HG02943 (cell line): ENCODE data around the gene LAMC2.

Experiments
- ATAC-seq: cut with Tn5 transposase; IDR thresholded peaks from one replicate; pipeline ENCODE4 v1.9.1; 2021; ENCODE audit warnings: mild to moderate bottlenecking, low read depth, moderate library complexity; ENCODE audit not compliant: unreplicated experiment

The LAMC2 gene

DNA sequence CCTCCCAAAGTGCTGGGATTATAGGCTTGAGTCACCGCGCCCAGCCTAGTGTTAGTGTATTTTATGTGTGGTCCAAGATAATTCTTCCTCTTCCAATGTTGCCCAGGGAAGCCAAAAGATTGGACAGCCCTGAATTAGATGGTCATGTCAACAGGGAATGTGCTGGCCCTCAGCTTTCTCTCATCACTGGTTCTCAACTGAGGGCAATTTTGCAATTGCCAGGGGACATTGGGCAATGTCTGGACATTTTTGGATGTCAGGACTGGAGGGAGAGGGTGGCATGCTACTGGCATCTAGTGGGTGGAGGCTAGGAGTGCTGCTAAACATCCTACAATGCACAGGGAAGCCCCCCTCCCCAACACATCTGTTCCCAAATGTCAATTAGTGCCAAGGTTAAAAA, 95.0 kb downstream of the LAMC2 start:
- no peak for ATAC-seq

GRCh38 chr1:183281553-183282091, 95.6 kb downstream of the LAMC2 start:
- no peak for ATAC-seq

- ATAC-seq = no peak
These were observed 96.2 kb downstream of the LAMC2 start for GRCh38 chr1:183282101-183282855.

GRCh38 chr1:183283286-183283685, 97.2 kb downstream of the LAMC2 start:
- ATAC-seq = no peak

GRCh38 chr1:183284086-183284485, 98.0 kb downstream of the LAMC2 start:
- no peak for ATAC-seq

GRCh38 chr1:183285256-183285655, 99.2 kb downstream of the LAMC2 start:
- no peak for ATAC-seq

DNA sequence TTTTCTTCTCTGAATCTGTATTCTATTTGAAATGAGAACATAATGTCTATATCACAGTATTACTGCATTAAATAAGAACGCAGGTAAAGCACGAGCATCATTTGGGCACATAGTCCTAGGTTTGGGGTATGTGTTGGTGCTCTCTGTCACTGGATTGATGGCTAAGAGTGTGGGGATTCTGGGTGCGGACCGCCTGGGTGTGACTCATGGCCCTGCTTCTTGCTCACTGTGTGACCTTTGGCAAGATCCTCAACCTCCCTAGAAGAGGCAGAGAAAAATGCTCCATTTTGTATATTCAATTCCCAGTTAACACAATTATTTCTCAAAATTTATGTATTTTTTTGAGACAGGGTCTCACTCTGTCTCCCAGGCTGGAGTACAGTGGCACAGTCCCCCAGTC, 99.7 kb downstream of the LAMC2 start:
- ATAC-seq = no peak

DNA sequence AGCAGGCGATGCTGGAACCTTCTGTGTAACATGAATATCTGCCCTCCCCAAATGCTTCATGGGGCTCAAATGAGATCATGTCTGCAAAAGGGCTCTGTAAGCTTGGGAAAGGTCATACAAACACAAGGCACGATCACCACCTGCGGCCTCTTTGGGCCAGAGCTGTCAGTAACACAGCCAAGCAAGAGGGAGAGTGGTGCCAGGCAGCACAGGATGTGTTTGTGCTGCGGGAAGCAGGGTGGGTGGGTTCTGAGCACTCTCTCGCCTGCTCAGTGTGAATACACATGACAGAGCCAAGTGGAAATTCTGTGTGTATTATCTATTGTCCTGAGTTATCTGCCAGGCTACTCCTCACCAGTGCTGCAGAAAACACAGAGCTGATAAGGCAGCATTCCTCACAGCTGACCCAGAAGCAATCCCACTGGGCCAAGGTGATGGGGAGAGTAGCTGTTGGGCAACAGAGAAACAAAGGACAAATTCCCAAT, 101.2 kb downstream of the LAMC2 start:
- ATAC-seq = no peak

GRCh38 chr1:183288583-183288982, 102.5 kb downstream of the LAMC2 start:
- ATAC-seq = no peak

GRCh38 chr1:183289051-183289496, 103.0 kb downstream of the LAMC2 start:
- ATAC-seq = no peak

DNA sequence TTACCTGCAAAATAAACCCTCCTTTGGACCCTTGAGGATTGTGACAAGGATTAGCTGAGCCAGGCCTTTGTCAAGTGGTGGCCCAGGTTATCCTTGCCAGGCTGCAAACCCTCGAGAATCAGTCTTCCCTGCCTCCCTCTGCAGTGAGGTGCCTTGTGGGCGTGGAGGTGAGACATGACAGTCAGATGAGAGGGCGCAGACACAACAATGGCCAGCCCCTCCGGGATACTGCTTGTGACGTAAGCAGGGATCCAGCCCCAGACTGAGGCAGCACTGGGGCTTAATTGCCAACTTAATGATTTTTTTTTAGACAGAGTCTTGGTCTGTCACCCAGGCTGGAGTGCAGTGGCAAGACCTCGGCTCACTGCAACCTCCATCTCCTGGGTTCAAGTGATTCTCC, 104.6 kb downstream of the LAMC2 start:
- no peak for ATAC-seq

- no peak for ATAC-seq
These were observed 105.2 kb downstream of the LAMC2 start for GRCh38 chr1:183291216-183291762.

DNA sequence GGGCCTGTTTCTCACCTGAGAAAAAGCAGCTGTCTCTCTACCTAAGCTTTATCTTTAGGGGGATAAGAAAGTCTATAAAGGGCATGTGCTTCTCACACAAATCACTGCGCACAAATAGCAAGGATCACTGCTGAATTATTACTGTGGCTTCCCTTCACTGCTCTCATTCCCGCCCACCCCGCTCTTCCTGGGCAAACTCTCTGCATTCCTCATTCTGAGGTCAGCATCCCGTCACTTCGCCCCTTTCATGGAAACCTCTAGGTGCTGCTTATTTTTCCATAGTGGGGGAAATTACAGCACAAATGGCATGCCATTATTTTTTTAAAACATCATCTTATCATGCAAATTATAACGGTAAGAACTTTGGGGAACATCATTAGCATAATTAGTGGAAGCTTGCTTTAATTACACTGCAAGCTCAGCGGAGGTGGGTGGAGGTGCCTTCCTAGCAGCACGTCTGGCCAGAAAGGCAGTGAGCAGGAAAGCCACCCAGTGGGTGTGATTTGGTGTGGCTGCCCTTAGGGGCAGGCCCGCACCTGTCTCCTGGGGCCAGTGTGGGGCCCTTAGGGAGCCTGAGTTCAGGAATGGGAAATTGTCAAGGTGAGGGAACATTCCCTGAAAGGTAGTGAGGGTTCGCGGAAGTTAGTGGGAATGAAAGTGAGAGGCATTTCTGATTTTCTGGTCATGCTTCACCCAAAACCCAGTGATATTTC, 105.9 kb downstream of the LAMC2 start:
- ATAC-seq = no peak

- no peak for ATAC-seq
These were observed 107.2 kb downstream of the LAMC2 start for GRCh38 chr1:183293241-183293640.

- no peak for ATAC-seq
These were observed 107.8 kb downstream of the LAMC2 start for GRCh38 chr1:183293876-183294275.
